MM.1S (cell line): Measurements from ENCODE around the gene TMPRSS13.

Experiments
- DNase-seq: peaks from one replicate; pipeline ENCODE4 v3.0.0-alpha.2; 2015
- H2AFZ ChIP-seq: fragments of 300-600 bp; sonication (generic); 2 replicates; pipeline ENCODE4 v1.6.0; 2016; ENCODE audit warnings: antibody characterized with exemption, low read length
- H3F3A ChIP-seq: fragments of 300-600 bp; sonication (generic); 2 replicates; pipeline ENCODE4 v1.6.1; 2016; ENCODE audit warnings: mild to moderate bottlenecking, antibody characterized with exemption, low read length, moderate library complexity, mixed read lengths; ENCODE audit not compliant: insufficient read depth
- H3K27ac ChIP-seq: fragments of 300-600 bp; sonication (generic); 2 replicates; pipeline ENCODE4 v1.5.1; 2016; ENCODE audit warnings: mild to moderate bottlenecking, low read length
- H3K27me3 ChIP-seq: fragments of 300-600 bp; sonication (generic); replicated peaks from 2 replicates; pipeline ENCODE4 v1.6.0; 2016; ENCODE audit warnings: low read length; ENCODE audit not compliant: insufficient read depth
- H3K36me3 ChIP-seq: fragments of 300-600 bp; sonication (generic); replicated peaks from 2 replicates; pipeline ENCODE4 v1.6.1; 2016; ENCODE audit warnings: mild to moderate bottlenecking, low read length, mixed read lengths; ENCODE audit not compliant: insufficient read depth
- H3K4me1 ChIP-seq: fragments of 300-600 bp; sonication (generic); 2 replicates; pipeline ENCODE4 v1.6.1; 2016; ENCODE audit warnings: low read length, mixed read lengths
- H3K4me2 ChIP-seq: fragments of 300-600 bp; sonication (generic); 2 replicates; pipeline ENCODE4 v1.6.0; 2016; ENCODE audit warnings: low read depth, low read length
- H3K4me3 ChIP-seq: fragments of 300-600 bp; sonication (generic); 2 replicates; pipeline ENCODE4 v1.5.1; 2016; ENCODE audit warnings: low read length, mixed read lengths
- H3K79me2 ChIP-seq: fragments of 300-600 bp; sonication (generic); 2 replicates; pipeline ENCODE4 v1.6.1; 2016; ENCODE audit warnings: mixed run types, low read length, mixed read lengths
- H3K9ac ChIP-seq: fragments of 300-600 bp; sonication (generic); 2 replicates; pipeline ENCODE4 v1.6.1; 2016; ENCODE audit warnings: low read length, mixed read lengths
- H3K9me2 ChIP-seq: fragments of 300-600 bp; sonication (generic); replicated peaks from 2 replicates; pipeline ENCODE4 v1.6.1; 2016; ENCODE audit warnings: mild to moderate bottlenecking, low read length, mixed read lengths; ENCODE audit not compliant: insufficient read depth
- H3K9me3 ChIP-seq: fragments of 300-600 bp; sonication (generic); replicated peaks from 2 replicates; pipeline ENCODE4 v1.6.1; 2016; ENCODE audit warnings: mild to moderate bottlenecking, low read length, mixed read lengths; ENCODE audit not compliant: insufficient read depth
- H4K20me1 ChIP-seq: fragments of 300-600 bp; sonication (generic); 2 replicates; pipeline ENCODE4 v1.6.1; 2016; ENCODE audit warnings: mild to moderate bottlenecking, low read length, moderate library complexity, mixed read lengths; ENCODE audit not compliant: insufficient read depth
- EZH2 ChIP-seq: fragments of 300-600 bp; sonication (generic); optimal IDR thresholded peaks from 2 replicates; pipeline ENCODE3; 2017; ENCODE audit warnings: low read depth, mild to moderate bottlenecking, antibody characterized with exemption, low read length, mixed read lengths
- EZH2phosphoT487 ChIP-seq: fragments of 300-600 bp; sonication (generic); IDR thresholded peaks from 2 replicates; pipeline ENCODE4 v1.6.1; 2018; ENCODE audit warnings: antibody characterized with exemption, low read length
- TF ChIP-seq, protein P1 (sequence below): fragments of 300-600 bp; sonication (generic); IDR thresholded peaks from 2 replicates; pipeline ENCODE4 v1.5.1; 2016; ENCODE audit warnings: antibody characterized with exemption, low read length, mixed read lengths

The TMPRSS13 gene

DNA sequence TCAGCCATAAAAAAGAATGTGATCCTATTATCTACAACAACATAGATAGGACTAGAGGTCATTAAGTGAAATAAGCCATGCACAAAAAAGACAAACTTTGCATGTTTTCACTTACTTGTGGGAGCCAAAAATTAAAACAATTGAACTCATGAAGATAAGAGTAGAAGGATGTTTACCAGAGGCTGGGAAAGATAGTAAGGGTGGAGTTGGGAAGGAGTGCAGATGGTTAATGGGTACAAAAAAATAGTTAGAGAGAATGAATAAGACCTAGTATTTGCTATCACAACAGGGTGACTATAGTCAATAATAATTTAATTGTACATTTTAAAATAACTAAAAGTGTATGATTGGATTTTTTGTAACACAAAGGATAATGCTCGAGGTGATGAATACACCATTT lies 29.7 kb upstream of the TMPRSS13 start:
- Histone ChIP-seq H3K79me2 (no peaks in the 10 kb centered on the region), H3K9me3 (no peaks in the 10 kb centered on the region), H3K9ac (no peak overlapping the region), H3K4me2 (no peak overlapping the region), H3K4me3 (no peak overlapping the region), H3F3A (peaks cover 7% of the 10 kb centered on the region; the same call in 1 of the 2 replicates), H2AFZ (no peak overlapping the region), H3K4me1 (peaks cover 15% of the 10 kb centered on the region), H3K9me2 (no peaks in the 10 kb centered on the region), H4K20me1 (no peaks in the 10 kb centered on the region), H3K36me3 (no peaks in the 10 kb centered on the region), H3K27ac (no peak overlapping the region), H3K27me3 (no peaks in the 10 kb centered on the region)
- no peak for DNase-seq
- TF ChIP-seq EZH2 (no peak), EZH2phosphoT487 (no peak)
- TF ChIP-seq, protein P1, sequence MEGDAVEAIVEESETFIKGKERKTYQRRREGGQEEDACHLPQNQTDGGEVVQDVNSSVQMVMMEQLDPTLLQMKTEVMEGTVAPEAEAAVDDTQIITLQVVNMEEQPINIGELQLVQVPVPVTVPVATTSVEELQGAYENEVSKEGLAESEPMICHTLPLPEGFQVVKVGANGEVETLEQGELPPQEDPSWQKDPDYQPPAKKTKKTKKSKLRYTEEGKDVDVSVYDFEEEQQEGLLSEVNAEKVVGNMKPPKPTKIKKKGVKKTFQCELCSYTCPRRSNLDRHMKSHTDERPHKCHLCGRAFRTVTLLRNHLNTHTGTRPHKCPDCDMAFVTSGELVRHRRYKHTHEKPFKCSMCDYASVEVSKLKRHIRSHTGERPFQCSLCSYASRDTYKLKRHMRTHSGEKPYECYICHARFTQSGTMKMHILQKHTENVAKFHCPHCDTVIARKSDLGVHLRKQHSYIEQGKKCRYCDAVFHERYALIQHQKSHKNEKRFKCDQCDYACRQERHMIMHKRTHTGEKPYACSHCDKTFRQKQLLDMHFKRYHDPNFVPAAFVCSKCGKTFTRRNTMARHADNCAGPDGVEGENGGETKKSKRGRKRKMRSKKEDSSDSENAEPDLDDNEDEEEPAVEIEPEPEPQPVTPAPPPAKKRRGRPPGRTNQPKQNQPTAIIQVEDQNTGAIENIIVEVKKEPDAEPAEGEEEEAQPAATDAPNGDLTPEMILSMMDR: no peak

DNA sequence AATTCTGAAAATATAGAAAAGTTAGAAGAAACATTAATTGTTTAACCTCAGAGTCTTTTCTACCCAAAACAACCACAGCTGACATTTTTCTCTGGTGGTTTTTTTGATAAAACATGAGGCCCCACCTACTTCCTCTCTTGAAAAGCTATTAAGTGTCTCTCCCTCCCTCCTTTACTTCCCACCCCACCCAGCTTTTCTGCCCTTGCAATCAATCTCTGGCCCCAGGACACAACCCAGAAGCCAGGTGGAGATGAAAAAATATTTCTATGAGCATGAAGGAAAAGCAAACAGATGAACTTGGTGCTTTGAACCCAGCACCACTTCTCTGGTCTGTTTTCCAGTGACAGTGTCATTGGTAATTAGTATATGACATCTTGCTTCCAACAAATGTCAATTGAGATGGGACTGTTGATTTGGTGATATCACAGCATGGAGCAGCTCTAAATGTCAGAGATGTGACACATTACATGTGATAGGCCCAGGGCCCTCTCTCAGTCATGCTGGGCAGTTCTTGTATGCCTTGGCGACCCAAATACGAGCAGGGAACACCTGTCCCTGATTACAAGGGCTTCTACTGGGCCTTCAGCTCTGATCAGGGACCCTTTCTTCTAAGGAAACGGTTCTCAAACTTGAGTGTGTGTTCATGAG lies 23.9 kb upstream of the TMPRSS13 start:
- Histone ChIP-seq H3K79me2 (no peaks in the 10 kb centered on the region), H3K36me3 (no peaks in the 10 kb centered on the region), H3K4me1 (peaks cover 13% of the 10 kb centered on the region), H2AFZ (no peak overlapping the region), H3K9me2 (no peaks in the 10 kb centered on the region), H3K27ac (no peak overlapping the region), H3K9ac (no peak overlapping the region), H3K27me3 (no peaks in the 10 kb centered on the region), H3K4me2 (peak overlapping the region; percentile 10; the same call in 1 of the 2 replicates), H3K4me3 (no peak overlapping the region), H4K20me1 (no peaks in the 10 kb centered on the region), H3F3A (0 out of 2 replicates have a peak, but pooled peaks cover 3% of the 10 kb centered on the region), H3K9me3 (no peaks in the 10 kb centered on the region)
- TF ChIP-seq, protein P1: no peak
- peak; percentile 42 for DNase-seq

DNA sequence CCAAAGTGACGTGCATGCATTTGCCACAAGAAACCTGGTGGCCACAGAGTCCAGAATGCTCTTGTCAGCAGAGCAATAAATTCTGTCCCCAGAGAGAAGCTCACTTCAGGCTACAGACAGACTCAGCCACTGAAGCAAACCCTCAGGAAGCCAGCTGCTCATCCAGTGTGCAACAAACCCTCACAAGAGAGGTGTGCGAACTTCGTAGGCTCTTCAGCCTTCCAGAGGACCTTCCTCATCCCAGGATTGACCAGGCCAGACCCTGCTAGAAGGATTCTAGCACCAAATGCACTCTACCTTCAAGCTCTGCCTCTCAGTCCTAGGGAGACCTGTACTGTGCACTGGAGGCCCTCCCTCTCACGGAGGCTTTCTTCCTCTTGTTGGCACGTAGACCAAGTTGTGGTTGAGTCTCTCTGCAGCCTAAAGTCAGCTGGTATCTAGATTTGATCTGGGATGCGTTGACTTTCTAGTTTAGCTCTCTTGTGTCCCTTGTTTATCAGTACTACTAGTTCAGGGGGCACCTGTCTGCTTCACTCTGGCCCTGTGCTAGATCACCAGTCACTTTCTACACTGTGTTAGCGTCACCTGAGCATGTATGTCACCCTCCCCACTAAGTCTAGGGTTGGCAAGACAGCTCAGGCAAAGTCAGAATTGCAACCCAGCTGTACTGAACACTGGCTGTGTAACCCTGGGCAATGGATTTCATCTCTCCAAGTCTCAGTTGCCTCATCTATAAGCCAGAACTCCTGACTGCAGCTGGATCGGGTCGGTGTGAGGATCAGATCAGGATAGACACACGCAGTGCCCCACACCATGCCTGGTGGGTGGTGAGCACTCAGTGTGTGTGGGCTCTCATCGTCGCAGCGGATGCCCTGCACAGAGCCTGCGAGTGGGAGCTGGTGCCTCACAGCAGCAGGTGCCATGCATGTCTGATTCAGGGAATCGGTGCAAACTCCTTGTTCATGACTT lies 22.1 kb upstream of the TMPRSS13 start:
- Histone ChIP-seq H3K79me2 (no peaks in the 10 kb centered on the region), H3K9me2 (no peaks in the 10 kb centered on the region), H3K9ac (no peak overlapping the region), H2AFZ (no peak overlapping the region), H3K4me3 (no peak overlapping the region), H3K27ac (no peak overlapping the region), H3K4me2 (no peak overlapping the region), H4K20me1 (no peaks in the 10 kb centered on the region), H3F3A (0 out of 2 replicates have a peak, but pooled peaks cover 3% of the 10 kb centered on the region), H3K36me3 (no peaks in the 10 kb centered on the region), H3K9me3 (no peaks in the 10 kb centered on the region), H3K4me1 (peaks cover 13% of the 10 kb centered on the region), H3K27me3 (no peaks in the 10 kb centered on the region)
- no peak for TF ChIP-seq EZH2phosphoT487
- no peak for TF ChIP-seq EZH2
- TF ChIP-seq, protein P1: no peak
- no peak for DNase-seq
